NCI-H2029 (cell line): ENCODE data around the gene POFUT2.

Source experiments
- DNase-seq: peaks from one replicate; lab custom pipeline; 2025; lab: John Stamatoyannopoulos, UW

The POFUT2 gene

GRCh38 chr21:45222001-45222400 lies 65.7 kb downstream of the POFUT2 start:
- no peak for DNase-seq

- DNase-seq = no peak
Observed at GRCh38 chr21:45220714-45221490, 66.8 kb downstream of the POFUT2 start.

GRCh38 chr21:45220071-45220481 lies 67.6 kb downstream of the POFUT2 start:
- DNase-seq = no peak

DNA sequence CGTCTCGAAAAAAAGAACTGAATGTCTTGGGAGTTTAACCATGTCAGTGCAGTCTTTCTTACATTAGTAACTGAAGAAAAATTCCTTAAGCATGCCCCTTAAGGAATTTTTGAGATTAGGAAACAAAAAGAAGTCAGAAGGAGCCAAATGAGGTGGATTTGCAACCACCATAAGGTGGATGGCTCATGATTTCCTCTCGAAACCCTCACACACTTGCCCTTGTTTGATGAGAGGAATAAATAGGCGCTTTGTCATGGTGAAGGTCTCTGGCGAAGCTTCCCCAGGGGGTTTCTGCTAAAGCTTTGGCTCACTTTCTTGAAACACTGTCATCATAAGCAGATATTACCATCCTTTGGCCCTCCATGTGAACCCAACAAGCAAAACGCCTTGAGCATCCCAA lies 68.2 kb downstream of the POFUT2 start:
- DNase-seq = no peak

- DNase-seq = no peak
Observed at GRCh38 chr21:45217010-45217409, 70.7 kb downstream of the POFUT2 start.

DNA sequence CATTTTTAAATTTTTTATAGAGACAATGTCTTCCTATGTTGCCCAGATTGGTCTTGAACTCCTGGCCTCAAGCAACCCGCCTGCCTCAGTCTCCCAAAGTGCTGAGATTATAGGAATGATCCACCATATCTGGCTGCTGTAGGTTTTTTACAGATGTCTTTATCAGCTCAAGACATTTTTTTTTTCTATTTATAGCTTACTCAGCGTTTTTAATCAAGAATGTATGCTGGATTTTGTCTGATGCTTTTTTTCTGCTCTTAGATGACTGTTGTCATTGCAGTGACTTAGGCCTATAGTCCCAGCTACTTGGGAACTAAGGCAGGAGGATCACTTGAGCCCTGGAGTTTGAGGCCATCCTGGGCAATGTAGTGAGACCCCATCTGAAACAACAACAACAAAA lies 72.5 kb downstream of the POFUT2 start:
- DNase-seq = no peak
